Loucy (cell line): ENCODE results near the gene IRX3.

Experiments
- H2AFZ ChIP-seq: fragments of 200-600 bp; sonication (generic); 2 replicates; pipeline ENCODE4 v1.6.0; 2016; ENCODE audit warnings: antibody characterized with exemption, mild to moderate bottlenecking, low read length, moderate library complexity
- H3F3A ChIP-seq: fragments of 200-600 bp; 2 replicates; pipeline ENCODE4 v1.6.0; 2016; ENCODE audit warnings: antibody characterized with exemption, low read depth, mild to moderate bottlenecking
- H3K27me3 ChIP-seq: fragments of 200-600 bp; sonication (generic); 2 replicates; pipeline ENCODE4 v1.6.1; 2014; ENCODE audit warnings: low read length, mild to moderate bottlenecking; ENCODE audit not compliant: insufficient read depth, poor library complexity, severe bottlenecking
- H3K36me3 ChIP-seq: fragments of 200-600 bp; sonication (generic); 2 replicates; pipeline ENCODE4 v1.6.1; 2016; ENCODE audit warnings: low read length; ENCODE audit not compliant: insufficient read depth
- H3K4me1 ChIP-seq: fragments of 200-600 bp; sonication (generic); 2 replicates; pipeline ENCODE4 v1.5.1; 2014; ENCODE audit warnings: low read length, mild to moderate bottlenecking; ENCODE audit not compliant: insufficient read depth, poor library complexity, severe bottlenecking
- H3K4me2 ChIP-seq: fragments of 200-600 bp; sonication (generic); 2 replicates; pipeline ENCODE4 v1.6.0; 2014; ENCODE audit warnings: antibody characterized with exemption, low read length, low read depth, mild to moderate bottlenecking; ENCODE audit not compliant: poor library complexity, severe bottlenecking
- H3K4me3 ChIP-seq: fragments of 200-600 bp; sonication (generic); 2 replicates; pipeline ENCODE4 v1.5.1; 2014; ENCODE audit warnings: low read length, mild to moderate bottlenecking, mixed read lengths; ENCODE audit not compliant: poor library complexity, severe bottlenecking
- H3K79me2 ChIP-seq: fragments of 200-600 bp; sonication (generic); 2 replicates; pipeline ENCODE4 v1.6.1; 2014; ENCODE audit warnings: low read length; ENCODE audit not compliant: insufficient read depth
- H3K9ac ChIP-seq: fragments of 200-600 bp; sonication (generic); 2 replicates; pipeline ENCODE4 v1.6.0; 2014; ENCODE audit warnings: mild to moderate bottlenecking, low read depth, low read length, moderate library complexity; ENCODE audit not compliant: poor library complexity, severe bottlenecking
- H3K9me2 ChIP-seq: fragments of 200-600 bp; sonication (generic); replicated peaks from 2 replicates; pipeline ENCODE4 v1.6.1; 2016; ENCODE audit warnings: low read depth, low read length, mixed read lengths
- H3K9me3 ChIP-seq: fragments of 200-600 bp; sonication (generic); 2 replicates; pipeline ENCODE4 v1.6.1; 2014; ENCODE audit warnings: mild to moderate bottlenecking, antibody characterized with exemption, low read length, low read depth; ENCODE audit not compliant: insufficient read depth
- H4K20me1 ChIP-seq: fragments of 200-600 bp; sonication (generic); 2 replicates; pipeline ENCODE4 v1.6.0; 2014; ENCODE audit warnings: antibody characterized with exemption, low read length, mild to moderate bottlenecking; ENCODE audit not compliant: insufficient read depth, poor library complexity, severe bottlenecking
- CTCF ChIP-seq: fragments of 200-600 bp; sonication (generic); conservative IDR thresholded peaks from 2 replicates; pipeline ENCODE4 v1.5.1; 2014; ENCODE audit warnings: mild to moderate bottlenecking, antibody characterized with exemption, low read length
- EZH2phosphoT487 ChIP-seq: fragments of 200-600 bp; IDR thresholded peaks from 2 replicates; pipeline ENCODE4 v1.6.1; 2018; ENCODE audit warnings: antibody characterized with exemption, mild to moderate bottlenecking, moderate library complexity, borderline replicate concordance

The IRX3 gene

DNA sequence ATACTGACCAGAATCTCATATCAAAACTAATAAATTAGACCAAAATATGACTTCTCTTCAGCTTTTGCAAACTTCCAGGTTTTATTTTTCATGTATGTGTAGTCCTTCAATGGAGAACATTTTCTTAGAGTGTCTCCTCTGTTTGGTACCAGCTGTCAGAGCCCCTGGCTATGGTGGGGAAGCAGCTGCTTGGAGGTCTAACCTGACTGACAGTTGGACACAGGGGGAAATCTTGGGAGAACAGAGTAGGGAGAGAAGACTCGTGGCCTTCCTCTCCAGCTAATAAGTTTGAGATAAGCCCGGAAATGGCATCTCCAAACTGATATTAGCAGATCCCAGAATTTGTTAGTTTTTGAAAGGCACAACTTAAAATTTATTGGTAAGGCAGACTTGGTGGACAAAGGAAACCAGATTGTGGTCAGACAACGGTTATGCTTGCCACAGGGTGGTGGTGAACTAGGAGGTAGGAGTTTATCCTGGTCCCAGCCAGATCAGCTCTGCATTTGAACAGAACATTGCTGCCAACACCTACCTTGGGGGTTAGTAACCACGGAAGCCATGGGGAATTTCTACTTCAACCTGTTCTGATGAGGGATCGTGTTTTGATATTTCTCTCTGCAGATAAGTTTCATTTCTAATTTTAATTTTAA is 39.2 kb upstream of the IRX3 start:
- Histone ChIP-seq H3K9me3 (no peaks in the 10 kb centered on the region), H3K4me2 (peak overlapping the region; percentile 46), H4K20me1 (no peaks in the 10 kb centered on the region), H3K9ac (peak overlapping the region; percentile 6), H3K36me3 (no peaks in the 10 kb centered on the region), H3K4me1 (peaks cover 17% of the 10 kb centered on the region), H3K9me2 (no peaks in the 10 kb centered on the region), H3F3A (no peaks in the 10 kb centered on the region), H2AFZ (no peak overlapping the region), H3K27me3 (no peaks in the 10 kb centered on the region), H3K4me3 (no peak overlapping the region), H3K79me2 (no peaks in the 10 kb centered on the region)
- TF ChIP-seq CTCF = no peak
- no peak for TF ChIP-seq EZH2phosphoT487

- TF ChIP-seq CTCF = no peak
- no peak for TF ChIP-seq EZH2phosphoT487
- H2AFZ ChIP-seq = no peak overlapping the region
- H3K9me2 ChIP-seq = no peaks in the 10 kb centered on the region
- no peaks in the 10 kb centered on the region for H3K27me3 ChIP-seq
- H3K4me2 ChIP-seq = no peak overlapping the region
- no peaks in the 10 kb centered on the region for H3K79me2 ChIP-seq
- H3K4me1 ChIP-seq = peaks cover 17% of the 10 kb centered on the region
- H3K9me3 ChIP-seq = no peaks in the 10 kb centered on the region
- H4K20me1 ChIP-seq = no peaks in the 10 kb centered on the region
- no peak overlapping the region for H3K4me3 ChIP-seq
- no peak overlapping the region for H3K9ac ChIP-seq
- H3F3A ChIP-seq = no peaks in the 10 kb centered on the region
- no peaks in the 10 kb centered on the region for H3K36me3 ChIP-seq
Measured at GRCh38 chr16:54324716-54325115, 38.1 kb upstream of the IRX3 start.

DNA sequence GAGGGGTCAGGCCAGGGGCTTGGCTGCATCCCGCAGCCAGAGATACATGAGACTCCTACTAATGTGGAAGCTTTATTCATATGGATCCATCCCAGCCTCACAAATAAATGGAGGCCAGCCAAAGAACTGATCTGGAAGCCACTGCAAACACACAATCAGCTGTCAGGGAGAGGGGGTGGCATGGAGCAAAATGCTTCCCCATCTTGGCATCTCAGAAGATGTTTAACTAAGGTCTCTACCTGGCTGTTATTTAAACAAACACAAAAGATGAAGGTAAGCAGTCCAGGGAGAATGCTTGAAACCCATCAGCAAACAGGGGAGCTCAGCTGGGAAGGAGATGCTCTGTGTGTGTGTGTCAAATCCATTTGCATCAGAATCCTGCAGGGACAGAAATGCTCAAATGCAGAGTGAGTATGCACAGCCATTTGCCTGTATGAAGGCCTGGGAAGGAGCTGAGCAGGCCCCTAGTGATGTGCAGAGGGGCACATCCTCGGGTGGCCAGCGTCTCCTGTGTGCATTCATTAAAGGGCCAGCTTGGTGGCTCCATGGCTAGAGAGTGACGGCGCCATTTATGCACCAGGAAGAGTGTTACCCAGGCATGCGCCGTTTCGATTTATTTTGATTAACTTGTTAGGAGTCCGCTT is 34.2 kb upstream of the IRX3 start:
- Histone ChIP-seq H3K9me2 (no peaks in the 10 kb centered on the region), H2AFZ (no peak overlapping the region), H3F3A (no peaks in the 10 kb centered on the region), H3K4me1 (peaks cover 16% of the 10 kb centered on the region), H3K36me3 (no peaks in the 10 kb centered on the region), H3K9me3 (no peaks in the 10 kb centered on the region), H3K9ac (no peak overlapping the region), H3K27me3 (no peaks in the 10 kb centered on the region), H3K4me3 (no peak overlapping the region), H3K79me2 (no peaks in the 10 kb centered on the region), H3K4me2 (no peak overlapping the region), H4K20me1 (no peaks in the 10 kb centered on the region)
- TF ChIP-seq CTCF (no peak), EZH2phosphoT487 (no peak)
